CD8-positive, alpha-beta memory T cell (primary cell): ENCODE results near the gene EPS8L2. TPM values are rescaled to one million over a fixed set of nuclear protein-coding genes. Genes with fewer than 3 reads are reported as not detected.
"Not testable (repeated sequence)": the region's sequence is repeated elsewhere in the genome, so short reads cannot be mapped to it uniquely, and the experiment has no call there.

Experiments used
- CTCF ChIA-PET: fragments of 350-600 bp; sonication (Branson Sonifier 250); formaldehyde crosslinking; loops from one replicate; lab custom pipeline; 2021; ENCODE audit warnings: antibody characterized with exemption; lab: Charles Lee
- POLR2A ChIA-PET: fragments of 350-600 bp; sonication (Branson Sonifier 250); formaldehyde crosslinking; loops from one replicate; lab custom pipeline; 2021; ENCODE audit warnings: antibody characterized with exemption; lab: Charles Lee
- DNase-seq, 5 donors: peaks; one replicate each; pipeline versions ENCODE4 v3.0.0 to v3.0.0-alpha.2; 2020 to 2022; ENCODE audit warnings: mixed read lengths in 1 of 5
- H3K27ac ChIP-seq: one replicate; pipeline ENCODE4 v1.7.0; 2013; ENCODE audit warnings: low read depth, mild to moderate bottlenecking, low read length, moderate library complexity
- H3K27me3 ChIP-seq: 2 replicates; pipeline ENCODE4 v1.7.0; 2013; ENCODE audit warnings: low read length, mild to moderate bottlenecking; ENCODE audit not compliant: insufficient read depth, poor library complexity, severe bottlenecking
- H3K36me3 ChIP-seq: 2 replicates; pipeline ENCODE4 v1.7.0; 2013; ENCODE audit warnings: mild to moderate bottlenecking, low read length, moderate library complexity; ENCODE audit not compliant: insufficient read depth
- H3K4me1 ChIP-seq: 2 replicates; pipeline ENCODE4 v1.7.0; 2013; ENCODE audit warnings: mild to moderate bottlenecking, low read length, moderate library complexity; ENCODE audit not compliant: insufficient read depth
- H3K4me3 ChIP-seq: 2 replicates; pipeline ENCODE4 v1.7.0; 2013; ENCODE audit warnings: mild to moderate bottlenecking, low read length
- H3K9me3 ChIP-seq: 2 replicates; pipeline ENCODE4 v1.7.0; 2013; ENCODE audit warnings: mild to moderate bottlenecking, low read length
- H3K27ac Mint-ChIP-seq, 8 donors: one replicate each; pipeline ENCODE4 v1.8.0; 2020 to 2021; ENCODE audit warnings: mixed read lengths in 8 of 8, mild to moderate bottlenecking in 6 of 8, inconsistent platforms in 3 of 8, moderate library complexity in 3 of 8
- H3K27me3 Mint-ChIP-seq, 2 donors: one replicate each; pipeline ENCODE4 v1.8.0; 2020 to 2021; ENCODE audit warnings: mixed read lengths in 2 of 2, mild to moderate bottlenecking in 1 of 2, moderate library complexity in 1 of 2
- H3K36me3 Mint-ChIP-seq, 3 donors: one replicate each; pipeline ENCODE4 v1.8.0; 2020 to 2021; ENCODE audit warnings: mixed read lengths in 3 of 3, inconsistent platforms in 1 of 3, mild to moderate bottlenecking in 1 of 3
- H3K4me1 Mint-ChIP-seq, 3 donors: one replicate each; pipeline ENCODE4 v1.8.0; 2020 to 2021; ENCODE audit warnings: mixed read lengths in 3 of 3, inconsistent platforms in 1 of 3, mild to moderate bottlenecking in 1 of 3
- H3K4me3 Mint-ChIP-seq, 7 donors: one replicate each; pipeline ENCODE4 v1.8.0; 2020 to 2021; ENCODE audit warnings: mixed read lengths in 7 of 7, mild to moderate bottlenecking in 6 of 7, moderate library complexity in 4 of 7, inconsistent platforms in 2 of 7
- H3K9me3 Mint-ChIP-seq, 5 donors: one replicate each; pipeline ENCODE4 v1.8.0; 2020 to 2022; ENCODE audit warnings: mixed read lengths in 5 of 5, mild to moderate bottlenecking in 3 of 5, moderate library complexity in 2 of 5, inconsistent platforms in 1 of 5
- polyA plus RNA-seq: library from polyadenylated mRNA; unstranded; fragments of 300-500 nt; fragmentation: Illumina TruSeq; gene quantifications from one replicate; pipeline ENCODE4 v1.2.3, GENCODE V29; 2021
- total RNA-seq, 2 experiments: library from RNA; stranded (reverse); gene quantifications; one replicate each; pipeline ENCODE4 v1.2.3, GENCODE V29; 2021

EPS8L2 gene
- total and polyA plus RNA-seq, 3 experiments from 2014 or later = 7.0 to 22.9 (median 7.8) TPM

DNA sequence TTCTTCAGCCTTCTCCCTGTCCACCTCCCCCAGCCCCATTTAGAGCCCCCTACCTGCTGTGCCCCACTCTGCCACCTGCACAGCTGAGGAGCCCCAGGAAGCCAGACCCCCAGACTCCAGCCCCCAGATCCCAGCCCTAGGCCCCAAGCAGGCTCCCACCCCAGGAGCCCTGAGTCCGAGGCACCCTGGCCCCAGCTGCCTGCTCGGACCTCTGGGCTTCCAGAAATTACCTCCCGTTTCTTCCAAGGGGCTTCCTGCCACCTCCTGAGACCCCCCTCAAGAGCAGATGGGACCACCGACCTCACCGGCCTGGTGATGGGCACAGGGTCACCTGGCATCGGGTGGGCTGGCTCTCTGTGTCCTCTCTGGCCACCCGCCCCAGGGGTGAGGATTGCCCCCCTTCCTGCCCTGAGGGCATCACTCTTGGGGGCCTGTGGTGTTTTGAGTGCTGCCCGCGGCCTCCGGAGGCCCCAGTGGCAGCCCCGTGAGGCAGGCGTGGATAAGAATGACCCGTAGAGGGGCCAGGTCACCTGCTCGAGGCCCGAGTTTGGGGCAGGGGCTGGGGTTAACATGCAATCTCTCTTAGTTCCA, 23.0 kb downstream of the EPS8L2 start:
- no peak overlapping the region for H3K4me3 Mint-ChIP-seq
- DNase-seq = no peak
- no peak overlapping the region for H3K27ac Mint-ChIP-seq
- Histone ChIP-seq H3K36me3 (no peaks in the 10 kb centered on the region), H3K4me1 (peaks cover 16% of the 10 kb centered on the region), H3K9me3 (no peaks in the 10 kb centered on the region), H3K4me3 (no peak overlapping the region), H3K27me3 (no peaks in the 10 kb centered on the region), H3K27ac (no peak overlapping the region)
- peaks cover 0 to 10% (median 0%) of the 10 kb centered on the region in 3 donors for H3K4me1 Mint-ChIP-seq
- POLR2A ChIA-PET = no interaction called here
- CTCF ChIA-PET = interaction anchor here (1.5 to 2.7 kb wide), 3 partner anchors 9 to 62 kb away, joined by 4 to 9 read pairs (median 4); no protein-coding TSS in a partner anchor
- H3K27me3 Mint-ChIP-seq = no peaks in the 10 kb centered on the region
- H3K36me3 Mint-ChIP-seq = no peaks in the 10 kb centered on the region
- H3K9me3 Mint-ChIP-seq = no peaks in the 10 kb centered on the region

DNA sequence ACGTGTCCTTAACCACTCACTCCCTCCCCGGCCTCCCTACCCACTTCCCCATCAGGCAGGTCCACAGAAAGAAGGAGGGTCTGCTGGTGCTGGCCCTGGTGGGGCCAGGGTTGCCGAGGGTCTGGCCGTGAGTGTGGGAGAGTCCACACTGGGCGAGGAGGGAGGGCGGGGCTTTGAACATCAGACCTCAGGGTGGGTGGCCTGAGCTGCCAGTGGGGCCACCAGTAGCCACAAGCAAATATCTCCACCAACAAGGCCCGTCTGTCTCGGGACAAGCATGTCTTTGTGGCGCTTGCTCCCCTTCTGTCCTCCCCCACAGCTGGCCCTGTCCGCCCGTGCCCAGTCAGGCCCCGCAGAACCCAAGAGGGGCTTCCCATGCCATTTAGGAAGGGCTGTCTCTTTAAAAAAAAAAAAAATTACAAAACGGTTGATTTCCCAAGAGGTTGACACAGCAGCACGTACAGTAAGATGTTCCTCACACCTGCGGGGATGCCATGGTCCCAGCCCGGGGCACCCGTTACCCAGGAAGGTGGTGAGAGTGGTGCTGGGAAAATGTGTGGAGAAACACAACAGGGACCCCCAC, 23.6 kb downstream of the EPS8L2 start:
- H3K36me3 ChIP-seq = no peaks in the 10 kb centered on the region
- Mint-ChIP-seq H3K4me1 (peaks cover 0 to 10% (median 0%) of the 10 kb centered on the region in 3 donors), H3K27me3 (no peaks in the 10 kb centered on the region), H3K9me3 (no peaks in the 10 kb centered on the region), H3K4me3 (peak overlapping the region in 1 of 7 donors; percentile 37), H3K36me3 (no peaks in the 10 kb centered on the region), H3K27ac (no peak overlapping the region)
- H3K4me1 ChIP-seq = peaks cover 16% of the 10 kb centered on the region
- no peak overlapping the region for H3K4me3 ChIP-seq
- no peaks in the 10 kb centered on the region for H3K27me3 ChIP-seq
- no peaks in the 10 kb centered on the region for H3K9me3 ChIP-seq
- ChIA-PET CTCF (interaction anchor here (2.7 kb wide), 1 partner anchor 9 kb away, joined by 9 read pairs; no protein-coding TSS in a partner anchor), POLR2A (no interaction called here)
- DNase-seq = no peak
- no peak overlapping the region for H3K27ac ChIP-seq

- no peaks in the 10 kb centered on the region for H3K27me3 ChIP-seq
- Mint-ChIP-seq H3K4me1 (peaks cover 10 to 13% (median 12%) of the 10 kb centered on the region in 3 donors), H3K27me3 (peaks cover 0 to 3% of the 10 kb centered on the region in 2 donors), H3K27ac (peak overlapping the region in 1 of 8 donors; percentile 38), H3K36me3 (no peaks in the 10 kb centered on the region), H3K9me3 (no peaks in the 10 kb centered on the region), H3K4me3 (no peak overlapping the region)
- ChIA-PET CTCF (no interaction called here), POLR2A (no interaction called here)
- H3K9me3 ChIP-seq = no peaks in the 10 kb centered on the region
- H3K36me3 ChIP-seq = no peaks in the 10 kb centered on the region
- no peak overlapping the region for H3K27ac ChIP-seq
- H3K4me3 ChIP-seq = no peak overlapping the region
- peaks cover 11% of the 10 kb centered on the region for H3K4me1 ChIP-seq
- no peak for DNase-seq
Observed at GRCh38 chr11:733072-733471, 27.0 kb downstream of the EPS8L2 start.

DNA sequence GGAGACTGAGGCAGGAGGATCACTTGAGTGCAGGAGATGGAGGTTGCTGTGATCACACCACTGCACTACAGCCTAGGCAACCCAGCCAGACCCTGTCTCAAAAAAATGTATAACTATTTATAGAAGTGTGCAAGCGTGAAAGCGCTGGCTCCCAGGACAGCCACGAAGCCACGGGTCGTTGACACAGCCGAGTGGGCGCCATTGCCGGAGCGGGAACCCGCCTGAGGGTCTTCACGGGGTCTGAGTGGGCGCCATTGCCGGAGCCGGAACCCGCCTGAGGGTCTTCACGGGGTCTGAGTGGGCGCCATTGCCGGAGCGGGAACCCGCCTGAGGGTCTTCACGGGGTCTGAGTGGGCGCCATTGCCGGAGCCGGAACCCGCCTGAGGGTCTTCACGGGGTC, 28.5 kb downstream of the EPS8L2 start:
- H3K4me1 ChIP-seq = peaks cover 12% of the 10 kb centered on the region
- CTCF ChIA-PET, H3K4me3 ChIP-seq, H3K9me3 ChIP-seq, H3K9me3 Mint-ChIP-seq, H3K36me3 Mint-ChIP-seq, H3K27me3 ChIP-seq, H3K27ac ChIP-seq, POLR2A ChIA-PET, H3K27me3 Mint-ChIP-seq, H3K36me3 ChIP-seq, DNase-seq, H3K4me3 Mint-ChIP-seq: not testable (repeated sequence)
- H3K27ac Mint-ChIP-seq = peak overlapping the region in 1 of 8 donors; percentile 19
- H3K4me1 Mint-ChIP-seq = peaks cover 10 to 14% (median 12%) of the 10 kb centered on the region in 3 donors

GRCh38 chr11:737366-737765, 31.3 kb downstream of the EPS8L2 start:
- Histone ChIP-seq H3K9me3 (no peaks in the 10 kb centered on the region), H3K36me3 (no peaks in the 10 kb centered on the region), H3K27ac (no peak overlapping the region), H3K4me3 (peak overlapping the region; percentile 2), H3K27me3 (no peaks in the 10 kb centered on the region), H3K4me1 (peaks cover 12% of the 10 kb centered on the region)
- CTCF ChIA-PET = interaction anchor here (1.5 to 2.5 kb wide), 3 partner anchors 8 to 11 kb away, joined by 3 to 9 read pairs (median 9); partner anchors contain the start of gene TALDO1
- Mint-ChIP-seq H3K4me3 (peak overlapping the region in 3 of 7 donors; percentile 12 to 58 (median 15)), H3K9me3 (no peaks in the 10 kb centered on the region), H3K27ac (peak overlapping the region in 1 of 8 donors; percentile 29), H3K4me1 (peaks cover 10 to 14% (median 12%) of the 10 kb centered on the region in 3 donors), H3K36me3 (no peaks in the 10 kb centered on the region), H3K27me3 (peaks cover 5 to 6% of the 10 kb centered on the region in 2 donors)
- POLR2A ChIA-PET = interaction anchor here (0.6 kb wide), 1 partner anchor 53 kb away, joined by 14 read pairs; no protein-coding TSS in a partner anchor
- DNase-seq = no peak

DNA sequence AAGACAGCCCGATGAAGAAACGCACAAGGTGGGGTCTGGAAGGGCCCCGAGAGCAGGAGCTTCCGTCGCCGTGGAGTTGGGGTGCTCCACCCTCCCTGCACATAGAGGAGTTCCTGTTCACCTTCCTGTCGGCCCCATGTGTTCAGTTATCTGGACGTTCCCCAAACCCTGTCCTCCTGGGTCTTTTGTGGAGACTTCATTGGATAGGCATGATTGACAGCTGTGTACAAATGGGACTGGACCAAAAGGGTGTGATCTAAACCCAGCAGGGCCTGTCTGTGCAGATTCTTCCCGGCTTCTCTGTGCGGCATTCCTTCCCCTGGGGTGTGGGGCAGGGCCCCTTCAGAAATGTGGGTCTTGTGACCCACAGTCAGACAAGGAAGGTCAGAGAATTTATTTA, 31.9 kb downstream of the EPS8L2 start:
- Histone ChIP-seq H3K4me3 (peak overlapping the region; percentile 2), H3K4me1 (peaks cover 12% of the 10 kb centered on the region)
- DNase-seq, H3K9me3 Mint-ChIP-seq, H3K27ac ChIP-seq, H3K36me3 ChIP-seq, H3K27me3 Mint-ChIP-seq, H3K9me3 ChIP-seq, H3K36me3 Mint-ChIP-seq, H3K27ac Mint-ChIP-seq, H3K27me3 ChIP-seq: not testable (repeated sequence)
- Mint-ChIP-seq H3K4me1 (peaks cover 10 to 14% (median 12%) of the 10 kb centered on the region in 3 donors), H3K4me3 (peak overlapping the region in 3 of 7 donors; percentile 15 to 58 (median 52))
- ChIA-PET POLR2A (interaction anchor here (0.6 kb wide), 1 partner anchor 53 kb away, joined by 14 read pairs; no protein-coding TSS in a partner anchor), CTCF (interaction anchor here (1.9 to 2.5 kb wide), 2 partner anchors 8 to 10 kb away, joined by 9 read pairs; partner anchors contain the start of gene TALDO1)

GRCh38 chr11:742156-742546, 36.1 kb downstream of the EPS8L2 start:
- peaks cover 2 to 6% of the 10 kb centered on the region in 2 donors for H3K27me3 Mint-ChIP-seq
- no peak overlapping the region for H3K4me3 Mint-ChIP-seq
- no peak overlapping the region for H3K4me3 ChIP-seq
- POLR2A ChIA-PET = interaction anchor here (0.8 kb wide), 1 partner anchor 63 kb away, joined by 4 read pairs; the partner anchor contains the start of gene PIDD1
- peaks cover 10% of the 10 kb centered on the region for H3K4me1 ChIP-seq
- no peak overlapping the region for H3K27ac Mint-ChIP-seq
- H3K36me3 ChIP-seq = no peaks in the 10 kb centered on the region
- H3K27ac ChIP-seq = no peak overlapping the region
- CTCF ChIA-PET = no interaction called here
- no peaks in the 10 kb centered on the region for H3K9me3 ChIP-seq
- no peak for DNase-seq
- no peaks in the 10 kb centered on the region for H3K27me3 ChIP-seq
- H3K9me3 Mint-ChIP-seq = no peaks in the 10 kb centered on the region
- no peaks in the 10 kb centered on the region for H3K36me3 Mint-ChIP-seq
- peaks cover 12 to 15% (median 15%) of the 10 kb centered on the region in 3 donors for H3K4me1 Mint-ChIP-seq
